ENCODE results near the gene OPTC.

The OPTC gene

GRCh38 chr1:203534526-203534925 lies 40.6 kb downstream of the OPTC start:
- peak; percentile 58 for DNase-seq (ENCODE audit: extremely low read depth, low read depth)
- TF ChIP-seq, protein P1, sequence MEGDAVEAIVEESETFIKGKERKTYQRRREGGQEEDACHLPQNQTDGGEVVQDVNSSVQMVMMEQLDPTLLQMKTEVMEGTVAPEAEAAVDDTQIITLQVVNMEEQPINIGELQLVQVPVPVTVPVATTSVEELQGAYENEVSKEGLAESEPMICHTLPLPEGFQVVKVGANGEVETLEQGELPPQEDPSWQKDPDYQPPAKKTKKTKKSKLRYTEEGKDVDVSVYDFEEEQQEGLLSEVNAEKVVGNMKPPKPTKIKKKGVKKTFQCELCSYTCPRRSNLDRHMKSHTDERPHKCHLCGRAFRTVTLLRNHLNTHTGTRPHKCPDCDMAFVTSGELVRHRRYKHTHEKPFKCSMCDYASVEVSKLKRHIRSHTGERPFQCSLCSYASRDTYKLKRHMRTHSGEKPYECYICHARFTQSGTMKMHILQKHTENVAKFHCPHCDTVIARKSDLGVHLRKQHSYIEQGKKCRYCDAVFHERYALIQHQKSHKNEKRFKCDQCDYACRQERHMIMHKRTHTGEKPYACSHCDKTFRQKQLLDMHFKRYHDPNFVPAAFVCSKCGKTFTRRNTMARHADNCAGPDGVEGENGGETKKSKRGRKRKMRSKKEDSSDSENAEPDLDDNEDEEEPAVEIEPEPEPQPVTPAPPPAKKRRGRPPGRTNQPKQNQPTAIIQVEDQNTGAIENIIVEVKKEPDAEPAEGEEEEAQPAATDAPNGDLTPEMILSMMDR (IDR thresholded peaks at IDR 0.05; ENCODE audit: low read depth, low read length, missing control alignments), result no peak
- no peak overlapping the region for H3K4me3 ChIP-seq (replicated peaks; ENCODE audit: low read depth, low read length)

GRCh38 chr1:203536575-203536974 lies 42.6 kb downstream of the OPTC start:
- DNase-seq (ENCODE audit: extremely low read depth, low read depth), result no peak
- no peak overlapping the region for H3K4me3 ChIP-seq (replicated peaks; ENCODE audit: low read depth, low read length)
- TF ChIP-seq, protein P1 (IDR thresholded peaks at IDR 0.05; ENCODE audit: low read depth, low read length, missing control alignments), result no peak

GRCh38 chr1:203536980-203537455 lies 43.1 kb downstream of the OPTC start:
- H3K4me3 ChIP-seq (replicated peaks; ENCODE audit: low read depth, low read length), result no peak overlapping the region
- no peak for DNase-seq (ENCODE audit: extremely low read depth, low read depth)
- TF ChIP-seq, protein P1 (IDR thresholded peaks at IDR 0.05; ENCODE audit: low read depth, low read length, missing control alignments), result no peak

- TF ChIP-seq, protein P1 (IDR thresholded peaks at IDR 0.05; ENCODE audit: low read depth, low read length, missing control alignments), result no peak
- H3K4me3 ChIP-seq (replicated peaks; ENCODE audit: low read depth, low read length), result no peak overlapping the region
- no peak for DNase-seq (ENCODE audit: extremely low read depth, low read depth)
These were observed 44.0 kb downstream of the OPTC start for GRCh38 chr1:203537806-203538464.

DNA sequence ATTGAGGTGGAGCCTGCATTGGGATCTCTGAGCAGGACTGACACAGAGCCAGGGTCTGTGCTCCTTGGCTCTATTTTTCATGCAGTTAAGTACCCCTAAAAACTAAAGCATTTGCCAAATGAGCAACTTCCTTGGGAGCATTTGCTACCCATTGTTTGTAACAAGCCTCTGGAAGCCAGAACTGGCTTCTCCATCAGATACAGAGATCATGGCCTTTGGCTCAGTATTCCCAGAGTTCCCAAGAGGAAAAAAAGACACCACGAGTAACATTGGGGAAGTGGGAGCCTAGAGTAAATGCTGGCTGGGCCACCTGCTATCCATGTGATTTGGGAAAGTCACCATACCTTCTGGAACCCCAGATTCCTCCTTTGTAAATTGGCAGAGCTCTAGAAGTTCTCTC lies 44.8 kb downstream of the OPTC start:
- no peak overlapping the region for H3K4me3 ChIP-seq (replicated peaks; ENCODE audit: low read depth, low read length)
- no peak for DNase-seq (ENCODE audit: extremely low read depth, low read depth)
- TF ChIP-seq, protein P1 (IDR thresholded peaks at IDR 0.05; ENCODE audit: low read depth, low read length, missing control alignments), result no peak

GRCh38 chr1:203539831-203540546 lies 46.0 kb downstream of the OPTC start:
- no peak for DNase-seq (ENCODE audit: extremely low read depth, low read depth)
- TF ChIP-seq, protein P1 (IDR thresholded peaks at IDR 0.05; ENCODE audit: low read depth, low read length, missing control alignments), result no peak
- H3K4me3 ChIP-seq (replicated peaks; ENCODE audit: low read depth, low read length), result no peak overlapping the region
